ENCODE data around the gene TMIE. TPM values are rescaled to one million over a fixed set of nuclear protein-coding genes. Genes with fewer than 3 reads are reported as not detected.
A peak's percentile ranks its signal among the peaks of the same experiment; 100 is the strongest.
"Not testable (repeated sequence)": the region's sequence is repeated elsewhere in the genome, so short reads cannot be mapped to it uniquely, and the experiment has no call there.

Gene TMIE
- total RNA-seq, 2 donors from 2014 or later = 0.44 to 0.91 TPM

- no peak for ATAC-seq
- intact Hi-C loops (cut with DNase I) = no loop called here
- no peak for DNase-seq
These were observed 35.0 kb downstream of the TMIE start for GRCh38 chr3:46736006-46736872.

GRCh38 chr3:46737329-46737731 is 36.1 kb downstream of the TMIE start:
- ATAC-seq = peak in 1 of 2 donors; percentile 36
- intact Hi-C loops (cut with DNase I) = no loop called here
- DNase-seq = no peak

GRCh38 chr3:46739565-46739964 is 38.4 kb downstream of the TMIE start:
- DNase-seq; ATAC-seq; intact Hi-C loops (cut with DNase I): not testable (repeated sequence)

GRCh38 chr3:46742992-46743585 is 41.9 kb downstream of the TMIE start:
- no peak for ATAC-seq
- DNase-seq = no peak
- intact Hi-C loops (cut with DNase I) = no loop called here

GRCh38 chr3:46746711-46747110 is 45.5 kb downstream of the TMIE start:
- ATAC-seq = no peak
- DNase-seq = no peak

GRCh38 chr3:46748170-46748569 is 47.0 kb downstream of the TMIE start:
- ATAC-seq = no peak
- no peak for DNase-seq
- intact Hi-C loops (cut with DNase I) = no loop called here

More at GRCh38 chr3:46746711-46747110, 45.5 kb downstream of the TMIE start:
- intact Hi-C loops (cut with DNase I) = no loop called here

- no peak for ATAC-seq
- intact Hi-C loops (cut with DNase I) = no loop called here
- no peak for DNase-seq
These were observed 47.9 kb downstream of the TMIE start for GRCh38 chr3:46749129-46749528.

- no peak for ATAC-seq
- no peak for DNase-seq
These were observed 49.4 kb downstream of the TMIE start for GRCh38 chr3:46750555-46751038.

GRCh38 chr3:46753127-46753526 is 51.9 kb downstream of the TMIE start:
- ATAC-seq; DNase-seq; intact Hi-C loops (cut with DNase I): not testable (repeated sequence)

More at GRCh38 chr3:46750555-46751038, 49.4 kb downstream of the TMIE start:
- intact Hi-C loops (cut with DNase I) = no loop called here

- intact Hi-C loops (cut with DNase I) = no loop called here
- ATAC-seq = no peak
These were observed 54.5 kb downstream of the TMIE start for GRCh38 chr3:46755646-46756045.

GRCh38 chr3:46756642-46757041 is 55.5 kb downstream of the TMIE start:
- DNase-seq = no peak
- ATAC-seq = no peak
- intact Hi-C loops (cut with DNase I) = no loop called here

More at GRCh38 chr3:46755646-46756045, 54.5 kb downstream of the TMIE start:
- DNase-seq = no peak

- ATAC-seq (no peak), DNase-seq (no peak)
- intact Hi-C loops (cut with DNase I) = no loop called here
These were observed 58.3 kb downstream of the TMIE start for GRCh38 chr3:46759239-46760167.

Other genes starting within 250 kb of the TMIE start
- 1 to 10 TPM; 2.9 to 3.1 TPM for gene LTF, start 236.5 kb upstream of the TMIE start, total RNA-seq
- not detected for gene RTP3, start 203.4 kb upstream of the TMIE start, total RNA-seq
- 10 to 100 TPM; 14.3 to 20.5 TPM for gene LRRC2, start 135.1 kb upstream of the TMIE start, total RNA-seq
- not detected for gene FAM240A, start 88.9 kb upstream of the TMIE start, total RNA-seq
- gene ALS2CL, start 7.7 kb upstream of the TMIE start, total RNA-seq = 10 to 100 TPM; 17.3 to 23.8 TPM
- gene PRSS50, start 16.5 kb downstream of the TMIE start, total RNA-seq = not detected
- 100 to 1,000 TPM; 157 to 557 TPM for gene MYL3, start 162.1 kb downstream of the TMIE start, total RNA-seq
- 10 to 100 TPM in 1 of 2 donors, 1 to 10 TPM in 1; 5.4 to 10.0 TPM for gene PTH1R, start 176.3 kb downstream of the TMIE start, total RNA-seq